Bronchial epithelial cell (primary cell): ENCODE measurements around the gene HTR2B. TPM values are rescaled to one million over a fixed set of nuclear protein-coding genes. Genes with fewer than 3 reads are reported as not detected.

Experiments used
- DNase-seq: peaks from one replicate; pipeline ENCODE4 v3.0.0-alpha.2; 2010; ENCODE audit warnings: low read depth
- FAIRE-seq: peaks from 2 replicates; lab custom pipeline; 2011; peaks lifted over from hg19 to GRCh38; lab: Jason Lieb, UNC
- H3K27me3 ChIP-seq: 2 replicates; pipeline ENCODE4 v1.5.1; 2011; ENCODE audit warnings: low read length; ENCODE audit not compliant: control insufficient read depth, insufficient read depth
- H3K36me3 ChIP-seq: 2 replicates; pipeline ENCODE4 v1.5.1; 2011; ENCODE audit warnings: low read length; ENCODE audit not compliant: control insufficient read depth, insufficient read depth
- H3K4me3 ChIP-seq: 2 replicates; pipeline ENCODE4 v1.5.1; 2011; ENCODE audit warnings: mild to moderate bottlenecking, low read depth, low read length, control low read depth
- total RNA-seq: library from RNA; depleted of rRNA; stranded (reverse); fragments of >200 nt; gene quantifications from 2 replicates; pipeline ENCODE4 v1.2.1, GENCODE V29; 2014
- TF ChIP-seq, protein P1 (sequence below): IDR thresholded peaks from 2 replicates; pipeline ENCODE4 v1.5.1; 2011; ENCODE audit warnings: mild to moderate bottlenecking, moderate library complexity, low read length, control low read depth, inconsistent platforms; ENCODE audit not compliant: insufficient read depth, severe bottlenecking

HTR2B gene
- 0.13 and 0.53 TPM in 2 replicates for total RNA-seq

GRCh38 chr2:231124838-231125568, at the start of gene HTR2B:
Gene HTR2B (minus strand): TSS chr2:231125042. CDS start chr2:231123764, 1,278 bp downstream.
- TF ChIP-seq, protein P1, sequence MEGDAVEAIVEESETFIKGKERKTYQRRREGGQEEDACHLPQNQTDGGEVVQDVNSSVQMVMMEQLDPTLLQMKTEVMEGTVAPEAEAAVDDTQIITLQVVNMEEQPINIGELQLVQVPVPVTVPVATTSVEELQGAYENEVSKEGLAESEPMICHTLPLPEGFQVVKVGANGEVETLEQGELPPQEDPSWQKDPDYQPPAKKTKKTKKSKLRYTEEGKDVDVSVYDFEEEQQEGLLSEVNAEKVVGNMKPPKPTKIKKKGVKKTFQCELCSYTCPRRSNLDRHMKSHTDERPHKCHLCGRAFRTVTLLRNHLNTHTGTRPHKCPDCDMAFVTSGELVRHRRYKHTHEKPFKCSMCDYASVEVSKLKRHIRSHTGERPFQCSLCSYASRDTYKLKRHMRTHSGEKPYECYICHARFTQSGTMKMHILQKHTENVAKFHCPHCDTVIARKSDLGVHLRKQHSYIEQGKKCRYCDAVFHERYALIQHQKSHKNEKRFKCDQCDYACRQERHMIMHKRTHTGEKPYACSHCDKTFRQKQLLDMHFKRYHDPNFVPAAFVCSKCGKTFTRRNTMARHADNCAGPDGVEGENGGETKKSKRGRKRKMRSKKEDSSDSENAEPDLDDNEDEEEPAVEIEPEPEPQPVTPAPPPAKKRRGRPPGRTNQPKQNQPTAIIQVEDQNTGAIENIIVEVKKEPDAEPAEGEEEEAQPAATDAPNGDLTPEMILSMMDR = no peak
- H3K4me3 ChIP-seq = no peak within 1 kb of the TSS
- H3K27me3 ChIP-seq = no peaks in the 10 kb centered on the region
- no peaks in the 10 kb centered on the region for H3K36me3 ChIP-seq
- DNase-seq (no peak), FAIRE-seq (no peak)

DNA sequence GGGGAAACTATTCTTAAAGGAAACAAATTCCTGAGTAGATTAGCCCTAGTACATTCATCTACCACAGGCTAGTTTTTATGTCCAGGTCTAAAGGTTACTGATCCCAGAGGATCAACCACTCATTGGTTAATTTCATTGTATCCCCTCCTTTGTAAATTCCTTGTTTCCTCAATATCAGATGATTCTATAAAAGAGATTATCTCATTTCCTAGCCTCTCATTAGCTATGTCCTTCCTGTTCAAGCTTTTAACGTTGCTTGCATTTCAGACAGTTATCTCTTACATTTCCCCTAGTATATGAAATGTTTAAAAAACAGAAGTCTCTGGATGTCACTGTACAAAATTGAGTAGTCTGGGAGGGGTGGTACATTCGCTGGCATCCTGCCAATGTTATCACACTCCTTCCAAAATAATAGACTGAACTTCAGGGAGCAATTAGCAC, 49.4 kb upstream of the HTR2B start:
- FAIRE-seq (no peak), DNase-seq (no peak)
- Histone ChIP-seq H3K36me3 (peaks cover 2% of the 10 kb centered on the region), H3K4me3 (no peak overlapping the region), H3K27me3 (no peaks in the 10 kb centered on the region)
- TF ChIP-seq, protein P1 = no peak

- TF ChIP-seq, protein P1 = no peak
- H3K27me3 ChIP-seq = no peaks in the 10 kb centered on the region
- H3K36me3 ChIP-seq = peaks cover 5% of the 10 kb centered on the region
- DNase-seq (no peak), FAIRE-seq (no peak)
- H3K4me3 ChIP-seq = no peak overlapping the region
Measured at GRCh38 chr2:231172025-231172424, 47.2 kb upstream of the HTR2B start.

- TF ChIP-seq, protein P1 = no peak
- DNase-seq (no peak), FAIRE-seq (no peak)
- no peak overlapping the region for H3K4me3 ChIP-seq
- no peaks in the 10 kb centered on the region for H3K27me3 ChIP-seq
- H3K36me3 ChIP-seq = peaks cover 8% of the 10 kb centered on the region
Measured at GRCh38 chr2:231170055-231170454, 45.2 kb upstream of the HTR2B start.

- TF ChIP-seq, protein P1 = no peak
Measured at GRCh38 chr2:231169488-231169887, 44.6 kb upstream of the HTR2B start.

More at GRCh38 chr2:231169488-231169887, 44.6 kb upstream of the HTR2B start:
- no peak for DNase-seq
- no peaks in the 10 kb centered on the region for H3K27me3 ChIP-seq
- H3K36me3 ChIP-seq = peaks cover 9% of the 10 kb centered on the region
- H3K4me3 ChIP-seq = no peak overlapping the region
- FAIRE-seq = no peak
